HepG2 (cell line): Measurements from ENCODE around the gene ARHGEF12. TPM values are rescaled to one million over a fixed set of nuclear protein-coding genes. Genes with fewer than 3 reads are reported as not detected.

Source experiments
- ATAC-seq: fragments of 200-7000 bp; cut with Tn5 transposase; 3 replicates; pipeline ENCODE4 v1.9.1; 2020; ENCODE audit warnings: mild to moderate bottlenecking, moderate library complexity
- BruUV-seq: library from RNA; stranded (reverse); fragments of 400-500 nt; replicated peaks from 2 replicates; lab custom pipeline; 2021; lab: Mats Ljungman, UMichigan
- CTCF ChIA-PET: fragments of 300-600 bp; formaldehyde crosslinking; extraction: SDS; loops from one replicate; lab custom pipeline; 2021; ENCODE audit warnings: low total read pairs, inconsistent platforms, low intra/inter-chr PET ratio; lab: Yijun Ruan, JAX
- POLR2A ChIA-PET: fragments of 350-600 bp; sonication (Branson Sonifier 250); formaldehyde crosslinking; loops from one replicate; lab custom pipeline; 2020; ENCODE audit warnings: antibody characterized with exemption, inconsistent platforms; lab: Yijun Ruan, JAX
- DNase-seq: peaks from one replicate; pipeline ENCODE4 v3.0.0-alpha.2; 2015; ENCODE audit warnings: low spot score
- FAIRE-seq: peaks from 3 replicates; lab custom pipeline; 2011; peaks lifted over from hg19 to GRCh38; lab: Jason Lieb, UNC
- H2AFZ ChIP-seq: one replicate; pipeline ENCODE4 v1.6.1; 2011; ENCODE audit warnings: low read length, inconsistent platforms
- H3K27ac ChIP-seq: fragments of 300-600 bp; 3 replicates; pipeline ENCODE4 v1.8.0; 2011; ENCODE audit warnings: mixed run types, mild to moderate bottlenecking, mixed read lengths, low read length, inconsistent platforms; ENCODE audit not compliant: insufficient read depth; ENCODE audit errors: extremely low read length
- H3K27me3 ChIP-seq, 2 experiments: fragments of 200-600 bp in 1 of 2; 2 replicates in 1 of 2; 3 replicates in 1 of 2; pipeline versions ENCODE4 v1.6.0 to v1.8.0; 2011; ENCODE audit warnings: low read length in 2 of 2, mild to moderate bottlenecking in 2 of 2, moderate library complexity in 2 of 2, inconsistent platforms in 1 of 2; ENCODE audit not compliant: insufficient read depth in 2 of 2, control insufficient read depth in 1 of 2
- H3K36me3 ChIP-seq, 2 experiments: fragments of 200-600 bp in 1 of 2; replicated peaks in 1 of 2; 2 replicates in 1 of 2; 3 replicates in 1 of 2; pipeline versions ENCODE4 v1.5.1 to v1.8.0; 2011; ENCODE audit warnings: low read length in 2 of 2, inconsistent platforms in 1 of 2; ENCODE audit not compliant: insufficient read depth in 2 of 2, control insufficient read depth in 1 of 2
- H3K4me1 ChIP-seq: 2 replicates; pipeline ENCODE4 v1.5.1; 2012; ENCODE audit warnings: low read length, inconsistent platforms; ENCODE audit not compliant: insufficient read depth
- H3K4me2 ChIP-seq: 2 replicates; pipeline ENCODE4 v1.6.0; 2011; ENCODE audit warnings: low read depth, low read length, inconsistent platforms
- H3K4me3 ChIP-seq, 3 experiments: fragments of 200-600 bp in 1 of 3; sonication (generic), shearing (Covaris generic) in 1 of 3; replicated peaks in 1 of 3; 2 replicates each; pipeline ENCODE4 v1.5.1; 2011 to 2016; ENCODE audit warnings: low read length in 3 of 3, inconsistent platforms in 2 of 3, low read depth in 2 of 3, mild to moderate bottlenecking in 2 of 3, control low read depth in 1 of 3, mixed read lengths in 1 of 3; ENCODE audit not compliant: insufficient read depth in 1 of 3
- H3K79me2 ChIP-seq: one replicate; pipeline ENCODE4 v1.6.1; 2011; ENCODE audit warnings: low read length, inconsistent platforms; ENCODE audit not compliant: insufficient read depth
- H3K9ac ChIP-seq: 2 replicates; pipeline ENCODE4 v1.6.0; 2011; ENCODE audit warnings: mild to moderate bottlenecking, low read depth, low read length, inconsistent platforms; ENCODE audit not compliant: insufficient read depth
- H3K9me3 ChIP-seq: 2 replicates; pipeline ENCODE4 v1.5.1; 2012; ENCODE audit warnings: mild to moderate bottlenecking, low read length
- H4K20me1 ChIP-seq: 2 replicates; pipeline ENCODE4 v1.6.0; 2011; ENCODE audit warnings: inconsistent platforms, mild to moderate bottlenecking, low read length, moderate library complexity; ENCODE audit not compliant: insufficient read depth
- CEBPB ChIP-seq: IDR thresholded peaks from 2 replicates; pipeline ENCODE4 v1.6.1; 2011; ENCODE audit warnings: low read depth, low read length, improper control_type of control experiment, borderline replicate concordance
- CEBPG ChIP-seq: IDR thresholded peaks from 2 replicates; pipeline ENCODE4 v1.6.1; 2016
- CREB1 ChIP-seq, 2 experiments: fragments of 450-650 bp in 1 of 2; IDR thresholded peaks; 2 replicates each; pipeline ENCODE4 v1.6.1; 2016 to 2017; ENCODE audit warnings: control low read depth in 1 of 2, mild to moderate bottlenecking in 1 of 2, missing compliant biosample characterization in 1 of 2, missing genetic modification characterization in 1 of 2
- CREM ChIP-seq, 2 experiments: sonication (generic) in 1 of 2; formaldehyde crosslinking in 1 of 2; IDR thresholded peaks; 2 replicates each; pipeline versions ENCODE4 v1.4.0 to v1.6.1; 2016 to 2020; ENCODE audit warnings: antibody characterized with exemption in 1 of 2, mild to moderate bottlenecking in 1 of 2, missing genetic modification reagents in 1 of 2
- E2F5 ChIP-seq: sonication (generic); formaldehyde crosslinking; conservative IDR thresholded peaks from 2 replicates; pipeline ENCODE4 v1.4.0; 2020; ENCODE audit warnings: missing genetic modification reagents
- MBD4 ChIP-seq: IDR thresholded peaks from 2 replicates; pipeline ENCODE4 v1.6.1; 2012; ENCODE audit warnings: low read length, inconsistent platforms, borderline replicate concordance
- MBNL3 ChIP-seq: fragments of 250-450 bp; sonication (Bioruptor Pico); conservative IDR thresholded peaks from 2 replicates; pipeline ENCODE4 v1.8.0; 2022; ENCODE audit warnings: mild to moderate bottlenecking, inconsistent platforms
- MNT ChIP-seq: fragments of 450-650 bp; IDR thresholded peaks from 2 replicates; pipeline ENCODE4 v1.6.1; 2016
- NFYC ChIP-seq: IDR thresholded peaks from 2 replicates; pipeline ENCODE4 v1.6.1; 2016; ENCODE audit warnings: missing genetic modification reagents, missing compliant biosample characterization
- SRSF4 ChIP-seq: fragments of 200-400 bp; formaldehyde crosslinking; IDR thresholded peaks from one replicate; pipeline ENCODE4 v1.6.1; 2018; ENCODE audit warnings: mild to moderate bottlenecking, low read depth, low read length, moderate library complexity; ENCODE audit not compliant: poor library complexity, severe bottlenecking
- ZKSCAN1 ChIP-seq: fragments of 150-350 bp; IDR thresholded peaks from 2 replicates; pipeline ENCODE4 v1.6.1; 2014; ENCODE audit warnings: low read length
- ZNF121 ChIP-seq: sonication (generic); formaldehyde crosslinking; IDR thresholded peaks from 2 replicates; pipeline ENCODE4 v1.5.0; 2020; ENCODE audit warnings: mild to moderate bottlenecking, missing genetic modification reagents
- ZSCAN25 ChIP-seq: sonication (generic); formaldehyde crosslinking; IDR thresholded peaks from 2 replicates; pipeline ENCODE4 v1.8.0; 2022; ENCODE audit warnings: mild to moderate bottlenecking, missing genetic modification reagents
- WGBS: methylation state at CpG from one replicate; pipeline ENCODE4 v1.1.6; 2017; ENCODE audit warnings: low lambda C conversion rate; 5-methylcytosine and 5-hydroxymethylcytosine counted together
- in situ Hi-C: cut with HindIII; loops from 2 replicates; pipeline ENCODE4 v1.10.0; 2017; ENCODE audit warnings: low pct_unique_long_range_greater_than_20kb; ENCODE audit not compliant: extremely low pct_ligation_motif_present
- intact Hi-C: fragments of 100-400 bp; cut with micrococcal nuclease; formaldehyde crosslinking; loops from one replicate; pipeline ENCODE4 v1.10.0; 2022; ENCODE audit not compliant: unreplicated experiment
- polyA plus RNA-seq, 8 experiments: library from polyadenylated mRNA; depleted of rRNA in 3 of 8; stranded (reverse) in 7 of 8; unstranded in 1 of 8; fragments of >200 nt; fragmentation: Illumina TruSeq in 4 of 8; extraction: Trizol in 4 of 8; gene quantifications; 2 replicates each; pipeline versions ENCODE4 v1.2.1 to v1.2.3, GENCODE V29; 2011 to 2016; ENCODE audit warnings: low read depth in 4 of 8, missing spikeins in 1 of 8, mixed read lengths in 1 of 8; ENCODE audit not compliant: insufficient read depth in 1 of 8
- total RNA-seq, 5 experiments: library from RNA; depleted of rRNA; stranded (reverse); fragments of >200 nt; fragmentation: Illumina TruSeq; extraction: Trizol; gene quantifications; 2 replicates each; pipeline ENCODE4 v1.2.3, GENCODE V29; 2016; ENCODE audit warnings: low read depth in 1 of 5

Gene ARHGEF12
- total and polyA plus RNA-seq, 2 of the 13 experiments (the other 11 are each of a cell fraction or from before 2014, with no cell fraction given), result 17.9 to 54.4 TPM

GRCh38 chr11:120420572-120420971 is 84.4 kb downstream of the ARHGEF12 start:
- ChIA-PET CTCF (no interaction called here), POLR2A (no interaction called here)
- Histone ChIP-seq H4K20me1 (no peaks in the 10 kb centered on the region), H3K4me2 (no peak overlapping the region), H3K4me1 (no peaks in the 10 kb centered on the region), H3K9ac (no peak overlapping the region), H2AFZ (no peak overlapping the region), H3K27ac (no peak overlapping the region), H3K79me2 (no peaks in the 10 kb centered on the region), H3K36me3 (peaks cover 2 to 42% of the 10 kb centered on the region in 2 experiments), H3K9me3 (no peaks in the 10 kb centered on the region), H3K27me3 (no peaks in the 10 kb centered on the region), H3K4me3 (no peak overlapping the region)
- 96% methylated on average over 4 of the region's 4 CpGs for WGBS
- TF ChIP-seq ZSCAN25 (no peak), MBNL3 (CRISPR knock-in tag) (no peak), MBD4 (no peak), ZKSCAN1 (no peak), CEBPG (CRISPR knock-in tag) (peak; percentile 70), NFYC (no peak), CEBPB (peak; percentile 89), ZNF121 (CRISPR knock-in tag) (no peak), MNT (peak; percentile 32; the same call in 1 of the 2 replicates), CREB1 (IDR thresholded peaks at IDR 0.05) (no peak), CREB1 (CRISPR knock-in tag; IDR thresholded peaks at IDR 0.05) (no peak), CREM (IDR thresholded peaks at IDR 0.05) (no peak), CREM (CRISPR knock-in tag; IDR thresholded peaks at IDR 0.05) (no peak), SRSF4 (no peak), E2F5 (no peak)
- no TSS peak for BruUV-seq
- intact Hi-C loops, result no loop called here
- in situ Hi-C loops, result no loop called here
- ATAC-seq (no peak), DNase-seq (no peak), FAIRE-seq (no peak)
